Ureter (tissue), 1 donor: ENCODE results near the gene CAMK2N1. TPM values are rescaled to one million over a fixed set of nuclear protein-coding genes. Genes with fewer than 3 reads are reported as not detected.

Source experiments
- DNase-seq: peaks from one replicate; pipeline ENCODE4 v3.0.0-alpha.2; 2020; ENCODE audit warnings: low spot score
- total RNA-seq: library from RNA; stranded (reverse); gene quantifications from one replicate; pipeline ENCODE4 v1.2.4, GENCODE V29; 2023
- donor health status: DM: yes; HTN: yes; CAD: no.

The CAMK2N1 gene
- total RNA-seq, 1 donor from 2014 or later, result 39.5 TPM

- DNase-seq, result no peak
Observed at GRCh38 chr1:20446796-20447195, 39.2 kb downstream of the CAMK2N1 start.

- DNase-seq, result no peak
Observed at GRCh38 chr1:20445956-20446355, 40.1 kb downstream of the CAMK2N1 start.

- DNase-seq, result no peak
Observed at GRCh38 chr1:20443703-20444586, 42.1 kb downstream of the CAMK2N1 start.

GRCh38 chr1:20442920-20443625, 42.9 kb downstream of the CAMK2N1 start:
- DNase-seq, result no peak

GRCh38 chr1:20440785-20441200, 45.2 kb downstream of the CAMK2N1 start:
- DNase-seq, result no peak

GRCh38 chr1:20439282-20439681, 46.7 kb downstream of the CAMK2N1 start:
- DNase-seq, result no peak

GRCh38 chr1:20437640-20438039, 48.4 kb downstream of the CAMK2N1 start:
- DNase-seq, result no peak

- no peak for DNase-seq
Observed at GRCh38 chr1:20432891-20433290, 53.1 kb downstream of the CAMK2N1 start.

Other genes with a start within 250 kb of the CAMK2N1 start
- gene VWA5B1, start 195.3 kb downstream of the CAMK2N1 start, total RNA-seq, result 41.9 TPM
- 29.9 TPM for gene MUL1, start 21.9 kb upstream of the CAMK2N1 start, total RNA-seq
- gene FAM43B, start 66.4 kb upstream of the CAMK2N1 start, total RNA-seq, result 0.52 TPM
- gene CDA, start 102.9 kb upstream of the CAMK2N1 start, total RNA-seq, result 3.5 TPM
- 32.6 TPM for gene PINK1, start 147.2 kb upstream of the CAMK2N1 start, total RNA-seq
- 163 TPM for gene DDOST, start 175.2 kb upstream of the CAMK2N1 start, total RNA-seq
- gene KIF17, start 231.8 kb upstream of the CAMK2N1 start, total RNA-seq, result 2.2 TPM
- 0.49 TPM for gene SH2D5, start 246.5 kb upstream of the CAMK2N1 start, total RNA-seq